K562 (cell line): ENCODE results near the gene SPINK4. TPM values are rescaled to one million over a fixed set of nuclear protein-coding genes. Genes with fewer than 3 reads are reported as not detected.

ENCODE experiments used
- ARID1B ChIP-seq: fragments of 450-650 bp; IDR thresholded peaks from 2 replicates; pipeline ENCODE4 v1.6.1; 2016; ENCODE audit warnings: antibody characterized with exemption, mild to moderate bottlenecking, inconsistent platforms
- ARID2 ChIP-seq: fragments of 450-650 bp; IDR thresholded peaks from 2 replicates; pipeline ENCODE4 v1.6.1; 2017; ENCODE audit warnings: antibody characterized with exemption, mild to moderate bottlenecking
- C11orf30 ChIP-seq: fragments of 450-650 bp; IDR thresholded peaks from 2 replicates; pipeline ENCODE4 v1.6.1; 2016; ENCODE audit warnings: low read depth, mild to moderate bottlenecking
- CHCHD3 ChIP-seq: fragments of 250-450 bp; sonication (Bioruptor Pico); IDR thresholded peaks from 2 replicates; pipeline ENCODE4 v2.1.2; 2022; ENCODE audit warnings: mild to moderate bottlenecking
- DIDO1 ChIP-seq: fragments of 450-650 bp; IDR thresholded peaks from 2 replicates; pipeline ENCODE4 v1.6.1; 2016; ENCODE audit warnings: low read depth, missing biosample characterization, missing genetic modification characterization
- DMBX1 ChIP-seq: fragments of 250-450 bp; sonication (Bioruptor Pico); IDR thresholded peaks from 2 replicates; pipeline ENCODE4 v1.8.0; 2022; ENCODE audit warnings: inconsistent platforms, mild to moderate bottlenecking, moderate library complexity, borderline replicate concordance
- FOXK2 ChIP-seq, 2 experiments: fragments of 450-650 bp; IDR thresholded peaks in 1 of 2; conservative IDR thresholded peaks in 1 of 2; 2 replicates each; pipeline ENCODE4 v1.6.1; 2016; ENCODE audit warnings: low read depth in 2 of 2, mild to moderate bottlenecking in 1 of 2
- JUND ChIP-seq, 2 experiments: IDR thresholded peaks; 2 replicates in 1 of 2; 3 replicates in 1 of 2; pipeline ENCODE4 v1.6.1; 2011; ENCODE audit warnings: borderline replicate concordance in 2 of 2, low read depth in 2 of 2, low read length in 2 of 2, improper control_type of control experiment in 1 of 2, missing biosample characterization in 1 of 2, missing genetic modification characterization in 1 of 2, missing genetic modification reagents in 1 of 2
- MAFG ChIP-seq: fragments of 450-650 bp; conservative IDR thresholded peaks from 2 replicates; pipeline ENCODE4 v1.6.1; 2016; ENCODE audit warnings: missing genetic modification characterization, missing compliant biosample characterization
- MTA2 ChIP-seq: fragments of 450-650 bp; IDR thresholded peaks from 2 replicates; pipeline ENCODE4 v1.6.1; 2016; ENCODE audit warnings: low read depth
- MXI1 ChIP-seq: IDR thresholded peaks from 2 replicates; pipeline ENCODE4 v1.6.1; 2011; ENCODE audit warnings: low read depth, mild to moderate bottlenecking, improper control_type of control experiment, low read length
- NFE2L1 ChIP-seq: fragments of 450-650 bp; IDR thresholded peaks from 2 replicates; pipeline ENCODE4 v1.6.1; 2016; ENCODE audit warnings: missing genetic modification characterization, low read depth, mild to moderate bottlenecking, missing compliant biosample characterization, moderate library complexity, borderline replicate concordance
- NFRKB ChIP-seq: fragments of 450-650 bp; IDR thresholded peaks from 2 replicates; pipeline ENCODE4 v1.6.1; 2016; ENCODE audit warnings: low read depth
- SREBF2 ChIP-seq: sonication (generic); formaldehyde crosslinking; IDR thresholded peaks from 2 replicates; pipeline ENCODE4 v1.4.0; 2020; ENCODE audit warnings: mild to moderate bottlenecking, missing genetic modification reagents
- polyA plus RNA-seq, 8 experiments: library from polyadenylated mRNA; depleted of rRNA in 4 of 8; stranded (reverse) in 5 of 8; unstranded in 3 of 8; fragments of >200 nt; fragmentation: Nextera tagmentation in 2 of 8; fragmentation: Illumina TruSeq in 1 of 8; extraction: Ambion mirVana in 2 of 8; extraction: Trizol in 1 of 8; gene quantifications; 2 replicates each; pipeline versions ENCODE4 v1.2.1 to v1.2.3, GENCODE V29; 2011 to 2014; ENCODE audit warnings: inconsistent platforms in 1 of 8, missing spikeins in 1 of 8
- total RNA-seq, 7 experiments: library from RNA; depleted of rRNA in 6 of 7; stranded (reverse); fragments of >200 nt in 6 of 7; fragmentation: Illumina TruSeq in 2 of 7; extraction: Trizol in 2 of 7; gene quantifications; 2 replicates each; pipeline versions ENCODE4 v1.2.1 to v1.2.3, GENCODE V29; 2011 to 2021; ENCODE audit warnings: low replicate concordance in 1 of 7
- TF ChIP-seq, protein P1 (sequence below): fragments of 250-450 bp; sonication (Bioruptor Pico); IDR thresholded peaks from 2 replicates; pipeline ENCODE4 v1.5.0; 2020; ENCODE audit warnings: mild to moderate bottlenecking
- TF ChIP-seq, protein P2 (sequence below): sonication (generic); formaldehyde crosslinking; IDR thresholded peaks from 2 replicates; pipeline ENCODE4 v1.5.0; 2020; ENCODE audit warnings: missing genetic modification reagents
- TF ChIP-seq, protein P3 (sequence below), 2 experiments: IDR thresholded peaks in 1 of 2; conservative IDR thresholded peaks in 1 of 2; 2 replicates each; pipeline ENCODE4 v1.6.1; 2016; ENCODE audit warnings: low read depth in 2 of 2, mild to moderate bottlenecking in 1 of 2, missing compliant biosample characterization in 1 of 2, missing genetic modification characterization in 1 of 2, moderate library complexity in 1 of 2

The SPINK4 gene
- total and polyA plus RNA-seq, 9 of the 15 experiments (the other 6 are each of a cell fraction or from before 2014, with no cell fraction given), result 0.74 to 5.5 (median 2.1) TPM; not detected in 2

DNA sequence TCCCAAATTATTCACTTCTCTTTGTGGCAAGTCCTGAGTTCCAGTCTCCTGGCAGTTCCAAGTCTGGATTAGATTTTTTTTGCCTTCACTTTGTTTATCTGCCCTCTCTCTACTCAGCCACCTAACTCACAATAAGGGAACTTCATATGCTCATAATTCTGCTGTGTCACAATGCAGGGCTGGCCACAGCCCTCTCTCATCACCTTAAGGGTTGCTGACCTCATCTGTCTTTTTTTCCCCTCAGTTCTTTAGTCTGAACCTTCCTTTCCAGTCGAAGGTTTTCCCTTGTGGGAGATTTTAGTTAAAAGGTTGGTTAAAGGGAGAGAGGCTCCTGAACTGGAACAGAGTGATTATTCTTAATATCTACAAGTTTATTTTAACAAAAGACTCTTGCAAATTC is 20.4 kb downstream of the SPINK4 start (continued):
- TF ChIP-seq ARID1B, result peak; percentile 23; the same call in 1 of the 2 replicates
- TF ChIP-seq, protein P1, sequence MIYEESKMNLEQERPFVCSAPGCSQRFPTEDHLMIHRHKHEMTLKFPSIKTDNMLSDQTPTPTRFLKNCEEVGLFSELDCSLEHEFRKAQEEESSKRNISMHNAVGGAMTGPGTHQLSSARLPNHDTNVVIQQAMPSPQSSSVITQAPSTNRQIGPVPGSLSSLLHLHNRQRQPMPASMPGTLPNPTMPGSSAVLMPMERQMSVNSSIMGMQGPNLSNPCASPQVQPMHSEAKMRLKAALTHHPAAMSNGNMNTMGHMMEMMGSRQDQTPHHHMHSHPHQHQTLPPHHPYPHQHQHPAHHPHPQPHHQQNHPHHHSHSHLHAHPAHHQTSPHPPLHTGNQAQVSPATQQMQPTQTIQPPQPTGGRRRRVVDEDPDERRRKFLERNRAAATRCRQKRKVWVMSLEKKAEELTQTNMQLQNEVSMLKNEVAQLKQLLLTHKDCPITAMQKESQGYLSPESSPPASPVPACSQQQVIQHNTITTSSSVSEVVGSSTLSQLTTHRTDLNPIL (CRISPR knock-in tag), result no peak
- TF ChIP-seq MXI1, result no peak
- peak; percentile 9; the same call in 1 of the 2 replicates for TF ChIP-seq NFE2L1 (tag)
- TF ChIP-seq ARID2, result no peak
- no peak for TF ChIP-seq NFRKB
- peak; percentile 83 for TF ChIP-seq C11orf30
- TF ChIP-seq CHCHD3 (CRISPR knock-in tag), result no peak
- TF ChIP-seq SREBF2, result no peak
- no peak for TF ChIP-seq DIDO1 (tag)
- TF ChIP-seq, protein P2, sequence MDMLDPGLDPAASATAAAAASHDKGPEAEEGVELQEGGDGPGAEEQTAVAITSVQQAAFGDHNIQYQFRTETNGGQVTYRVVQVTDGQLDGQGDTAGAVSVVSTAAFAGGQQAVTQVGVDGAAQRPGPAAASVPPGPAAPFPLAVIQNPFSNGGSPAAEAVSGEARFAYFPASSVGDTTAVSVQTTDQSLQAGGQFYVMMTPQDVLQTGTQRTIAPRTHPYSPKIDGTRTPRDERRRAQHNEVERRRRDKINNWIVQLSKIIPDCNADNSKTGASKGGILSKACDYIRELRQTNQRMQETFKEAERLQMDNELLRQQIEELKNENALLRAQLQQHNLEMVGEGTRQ (CRISPR knock-in tag), result no peak
- TF ChIP-seq FOXK2 (conservative IDR thresholded peaks at IDR 0.05 in 1 of 2, IDR thresholded peaks at IDR 0.05 in 1 of 2; ENCODE audit: low read depth in 2 of 2), result no peak
- no peak for TF ChIP-seq DMBX1 (CRISPR knock-in tag)
- TF ChIP-seq MTA2, result no peak
- peak; percentile 87 for TF ChIP-seq MAFG (tag)
- TF ChIP-seq, protein P3, sequence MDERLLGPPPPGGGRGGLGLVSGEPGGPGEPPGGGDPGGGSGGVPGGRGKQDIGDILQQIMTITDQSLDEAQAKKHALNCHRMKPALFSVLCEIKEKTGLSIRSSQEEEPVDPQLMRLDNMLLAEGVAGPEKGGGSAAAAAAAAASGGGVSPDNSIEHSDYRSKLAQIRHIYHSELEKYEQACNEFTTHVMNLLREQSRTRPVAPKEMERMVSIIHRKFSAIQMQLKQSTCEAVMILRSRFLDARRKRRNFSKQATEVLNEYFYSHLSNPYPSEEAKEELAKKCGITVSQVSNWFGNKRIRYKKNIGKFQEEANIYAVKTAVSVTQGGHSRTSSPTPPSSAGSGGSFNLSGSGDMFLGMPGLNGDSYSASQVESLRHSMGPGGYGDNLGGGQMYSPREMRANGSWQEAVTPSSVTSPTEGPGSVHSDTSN (CRISPR knock-in tag; IDR thresholded peaks at IDR 0.05; ENCODE audit: low read depth), result no peak
- TF ChIP-seq, protein P3 (tag; conservative IDR thresholded peaks at IDR 0.05; ENCODE audit: low read depth), result peak; percentile 72
- peak; percentile 40; the same call in 1 of the 2 replicates for TF ChIP-seq JUND (IDR thresholded peaks at IDR 0.05; ENCODE audit: borderline replicate concordance, low read depth, low read length)
- TF ChIP-seq JUND (tag; IDR thresholded peaks at IDR 0.05; ENCODE audit: borderline replicate concordance, low read depth, low read length), result peak; percentile 55; the same call in 1 of the 3 replicates
